HG02870 (cell line): ENCODE measurements around the gene ZXDC.

ENCODE experiments used
- ATAC-seq: cut with Tn5 transposase; IDR thresholded peaks from one replicate; pipeline ENCODE4 v1.9.1; 2021; ENCODE audit warnings: mild to moderate bottlenecking, moderate library complexity; ENCODE audit not compliant: unreplicated experiment

The ZXDC gene

GRCh38 chr3:126418661-126419131 is 57.0 kb downstream of the ZXDC start:
- no peak for ATAC-seq

GRCh38 chr3:126417981-126418530 is 57.6 kb downstream of the ZXDC start:
- ATAC-seq, result no peak

- ATAC-seq, result no peak
These were observed 58.2 kb downstream of the ZXDC start for GRCh38 chr3:126417515-126417914.

- ATAC-seq, result no peak
These were observed 58.7 kb downstream of the ZXDC start for GRCh38 chr3:126416943-126417342.

- no peak for ATAC-seq
These were observed 59.8 kb downstream of the ZXDC start for GRCh38 chr3:126415661-126416591.

GRCh38 chr3:126414961-126415660 is 60.6 kb downstream of the ZXDC start:
- no peak for ATAC-seq

GRCh38 chr3:126414406-126414805 is 61.3 kb downstream of the ZXDC start:
- ATAC-seq, result no peak

- ATAC-seq, result no peak
These were observed 62.0 kb downstream of the ZXDC start for GRCh38 chr3:126413693-126414080.

- no peak for ATAC-seq
These were observed 62.6 kb downstream of the ZXDC start for GRCh38 chr3:126412841-126413692.

- ATAC-seq, result no peak
These were observed 67.6 kb downstream of the ZXDC start for GRCh38 chr3:126408099-126408498.

- ATAC-seq, result no peak
These were observed 68.2 kb downstream of the ZXDC start for GRCh38 chr3:126407412-126408044.

- ATAC-seq, result no peak
These were observed 69.0 kb downstream of the ZXDC start for GRCh38 chr3:126406389-126407296.

- ATAC-seq, result no peak
These were observed 72.9 kb downstream of the ZXDC start for GRCh38 chr3:126402666-126403302.

GRCh38 chr3:126402178-126402577 is 73.5 kb downstream of the ZXDC start:
- no peak for ATAC-seq

GRCh38 chr3:126401611-126402160 is 74.0 kb downstream of the ZXDC start:
- no peak for ATAC-seq

GRCh38 chr3:126399756-126400155 is 75.9 kb downstream of the ZXDC start:
- ATAC-seq, result no peak

- ATAC-seq, result no peak
These were observed 76.3 kb downstream of the ZXDC start for GRCh38 chr3:126399351-126399735.
